K562 (cell line): ENCODE measurements around the gene DNAH8. TPM values are rescaled to one million over a fixed set of nuclear protein-coding genes. Genes with fewer than 3 reads are reported as not detected.

Experiments used
- EHMT2 ChIP-seq: fragments of 450-650 bp; IDR thresholded peaks from 2 replicates; pipeline ENCODE4 v1.6.1; 2018; ENCODE audit warnings: antibody characterized with exemption
- HDAC1 ChIP-seq, 2 experiments: fragments of 450-650 bp; IDR thresholded peaks; 2 replicates each; pipeline ENCODE4 v1.6.1; 2016 to 2017; ENCODE audit warnings: inconsistent platforms in 1 of 2, mild to moderate bottlenecking in 1 of 2, moderate library complexity in 1 of 2
- ILK ChIP-seq: fragments of 450-650 bp; IDR thresholded peaks from 2 replicates; pipeline ENCODE4 v1.6.1; 2016; ENCODE audit warnings: missing genetic modification characterization, low read depth, mild to moderate bottlenecking, missing compliant biosample characterization, moderate library complexity, borderline replicate concordance
- JUN ChIP-seq, 2 experiments: sonication (generic) in 1 of 2; formaldehyde crosslinking in 1 of 2; IDR thresholded peaks; 2 replicates each; pipeline versions ENCODE4 v1.6.1 to v1.8.0; 2012 to 2022; ENCODE audit warnings: borderline replicate concordance in 2 of 2, mild to moderate bottlenecking in 2 of 2, improper control_type of control experiment in 1 of 2, low read depth in 1 of 2, low read length in 1 of 2, missing genetic modification reagents in 1 of 2
- KLF16 ChIP-seq: IDR thresholded peaks from 2 replicates; pipeline ENCODE4 v1.6.1; 2016; ENCODE audit warnings: antibody characterized with exemption
- MECOM ChIP-seq: fragments of 250-450 bp; sonication (Bioruptor Pico); IDR thresholded peaks from 2 replicates; pipeline ENCODE4 v1.8.0; 2022; ENCODE audit warnings: inconsistent platforms
- NELFE ChIP-seq: IDR thresholded peaks from 2 replicates; pipeline ENCODE4 v1.6.1; 2011; ENCODE audit warnings: mild to moderate bottlenecking; ENCODE audit not compliant: insufficient read depth, insufficient read length
- NEUROD1 ChIP-seq: fragments of 150-350 bp; IDR thresholded peaks from 2 replicates; pipeline ENCODE4 v1.6.1; 2014; ENCODE audit warnings: borderline replicate concordance, low read length, low read depth; ENCODE audit not compliant: partially characterized antibody
- NRF1 ChIP-seq, 2 experiments: fragments of 450-650 bp; IDR thresholded peaks in 1 of 2; conservative IDR thresholded peaks in 1 of 2; 2 replicates each; pipeline ENCODE4 v1.6.1; 2014; ENCODE audit warnings: mild to moderate bottlenecking in 2 of 2
- RBM14 ChIP-seq: fragments of 200-400 bp; formaldehyde crosslinking; IDR thresholded peaks from 2 replicates; pipeline ENCODE4 v1.6.1; 2018; ENCODE audit warnings: low read depth, mild to moderate bottlenecking, low read length, moderate library complexity, borderline replicate concordance; ENCODE audit not compliant: insufficient read depth
- ZFP36 ChIP-seq: fragments of 150-350 bp; IDR thresholded peaks from 2 replicates; pipeline ENCODE4 v1.6.1; 2018; ENCODE audit warnings: low read length, low read depth; ENCODE audit not compliant: partially characterized antibody
- ZNF212 ChIP-seq: fragments of 450-650 bp; formaldehyde crosslinking; IDR thresholded peaks from 2 replicates; pipeline ENCODE4 v1.4.0; 2020; ENCODE audit warnings: mild to moderate bottlenecking
- ZNF551 ChIP-seq: fragments of 250-450 bp; sonication (Bioruptor Pico); IDR thresholded peaks from 2 replicates; pipeline ENCODE4 v1.5.0; 2021; ENCODE audit warnings: mild to moderate bottlenecking, moderate library complexity
- ZSCAN29 ChIP-seq: fragments of 450-650 bp; IDR thresholded peaks from 2 replicates; pipeline ENCODE4 v1.6.1; 2017
- polyA plus RNA-seq, 8 experiments: library from polyadenylated mRNA; depleted of rRNA in 4 of 8; stranded (reverse) in 5 of 8; unstranded in 3 of 8; fragments of >200 nt; fragmentation: Nextera tagmentation in 2 of 8; fragmentation: Illumina TruSeq in 1 of 8; extraction: Ambion mirVana in 2 of 8; extraction: Trizol in 1 of 8; gene quantifications; 2 replicates each; pipeline versions ENCODE4 v1.2.1 to v1.2.3, GENCODE V29; 2011 to 2014; ENCODE audit warnings: inconsistent platforms in 1 of 8, missing spikeins in 1 of 8
- total RNA-seq, 7 experiments: library from RNA; depleted of rRNA in 6 of 7; stranded (reverse); fragments of >200 nt in 6 of 7; fragmentation: Illumina TruSeq in 2 of 7; extraction: Trizol in 2 of 7; gene quantifications; 2 replicates each; pipeline versions ENCODE4 v1.2.1 to v1.2.3, GENCODE V29; 2011 to 2021; ENCODE audit warnings: low replicate concordance in 1 of 7
- TF ChIP-seq, protein P1 (sequence below): fragments of 250-450 bp; sonication (Bioruptor Pico); IDR thresholded peaks from 2 replicates; pipeline ENCODE4 v1.9.0; 2021; ENCODE audit warnings: mild to moderate bottlenecking, inconsistent platforms
- TF ChIP-seq, protein P2 (sequence below): fragments of 250-450 bp; sonication (Bioruptor Pico); IDR thresholded peaks from 2 replicates; pipeline ENCODE4 v1.4.0; 2020; ENCODE audit warnings: mild to moderate bottlenecking, moderate library complexity
- TF ChIP-seq, protein P3 (sequence below): IDR thresholded peaks from 2 replicates; pipeline ENCODE4 v1.6.1; 2011; ENCODE audit not compliant: insufficient read length; ENCODE audit errors: extremely low read depth
- TF ChIP-seq, protein P4 (sequence below): fragments of 250-450 bp; sonication (Bioruptor Pico); IDR thresholded peaks from 2 replicates; pipeline ENCODE4 v1.4.0; 2020; ENCODE audit warnings: mild to moderate bottlenecking, moderate library complexity

The DNAH8 gene
- total and polyA plus RNA-seq, 9 of the 15 experiments (the other 6 are each of a cell fraction or from before 2014, with no cell fraction given), result 1.2 to 4.2 (median 2.9) TPM

DNA sequence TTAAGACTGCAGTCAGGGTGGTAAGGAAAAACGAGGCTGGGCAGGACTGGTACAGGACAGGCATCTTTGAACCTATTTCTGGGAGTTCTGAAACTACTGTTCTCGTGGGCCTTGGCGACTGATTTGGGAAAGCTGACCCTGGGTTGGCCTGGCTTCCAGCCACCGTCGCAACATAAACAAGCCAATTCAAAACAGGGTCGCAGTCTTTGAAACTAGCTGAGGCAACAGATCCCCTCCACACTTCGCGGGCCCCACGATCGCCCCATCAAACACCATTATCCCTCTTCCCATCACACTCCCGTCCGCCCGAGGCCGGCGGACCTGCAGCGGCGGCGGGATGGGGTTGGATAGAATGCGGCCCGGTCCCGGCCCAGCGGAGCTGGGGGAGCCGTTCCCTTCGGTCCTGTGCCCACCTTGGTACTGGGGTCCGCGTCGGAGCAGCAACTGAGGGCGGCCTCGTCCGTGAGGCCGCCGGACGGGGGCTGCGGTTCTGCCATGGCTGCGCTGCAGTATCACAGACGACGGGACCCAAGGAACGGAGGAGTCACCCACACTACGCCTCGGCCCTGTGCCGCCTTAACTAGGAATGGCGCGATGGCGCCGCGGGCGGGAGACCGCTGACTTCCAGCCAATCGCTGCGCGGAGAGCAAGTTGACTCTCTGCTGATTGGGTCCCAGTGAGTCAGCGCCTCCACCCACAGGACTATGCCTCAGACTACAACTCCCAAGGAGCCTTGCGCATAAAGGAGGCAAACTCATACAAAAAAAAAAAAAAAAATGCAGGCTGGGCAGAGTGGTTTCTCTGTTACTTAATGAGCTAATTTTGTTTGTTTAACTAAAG is 12.3 kb upstream of the DNAH8 start, which contains the start of gene GLO1 (continued):
- TF ChIP-seq, protein P1, sequence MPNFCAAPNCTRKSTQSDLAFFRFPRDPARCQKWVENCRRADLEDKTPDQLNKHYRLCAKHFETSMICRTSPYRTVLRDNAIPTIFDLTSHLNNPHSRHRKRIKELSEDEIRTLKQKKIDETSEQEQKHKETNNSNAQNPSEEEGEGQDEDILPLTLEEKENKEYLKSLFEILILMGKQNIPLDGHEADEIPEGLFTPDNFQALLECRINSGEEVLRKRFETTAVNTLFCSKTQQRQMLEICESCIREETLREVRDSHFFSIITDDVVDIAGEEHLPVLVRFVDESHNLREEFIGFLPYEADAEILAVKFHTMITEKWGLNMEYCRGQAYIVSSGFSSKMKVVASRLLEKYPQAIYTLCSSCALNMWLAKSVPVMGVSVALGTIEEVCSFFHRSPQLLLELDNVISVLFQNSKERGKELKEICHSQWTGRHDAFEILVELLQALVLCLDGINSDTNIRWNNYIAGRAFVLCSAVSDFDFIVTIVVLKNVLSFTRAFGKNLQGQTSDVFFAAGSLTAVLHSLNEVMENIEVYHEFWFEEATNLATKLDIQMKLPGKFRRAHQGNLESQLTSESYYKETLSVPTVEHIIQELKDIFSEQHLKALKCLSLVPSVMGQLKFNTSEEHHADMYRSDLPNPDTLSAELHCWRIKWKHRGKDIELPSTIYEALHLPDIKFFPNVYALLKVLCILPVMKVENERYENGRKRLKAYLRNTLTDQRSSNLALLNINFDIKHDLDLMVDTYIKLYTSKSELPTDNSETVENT (CRISPR knock-in tag), result peak; percentile 96
- TF ChIP-seq JUN (IDR thresholded peaks at IDR 0.05; ENCODE audit: borderline replicate concordance, low read depth, low read length) (peak; percentile 78), JUN (CRISPR knock-in tag; IDR thresholded peaks at IDR 0.05; ENCODE audit: borderline replicate concordance) (peak; percentile 46; the same call in 1 of the 2 replicates), NEUROD1 (peak; percentile 95), ZNF212 (CRISPR knock-in tag) (0 out of 2 replicates have a peak, but pooled peaks have one; percentile 18), EHMT2 (no peak), ZSCAN29 (no peak), ILK (tag) (no peak), NRF1 (conservative IDR thresholded peaks at IDR 0.05 in 1 of 2, IDR thresholded peaks at IDR 0.05 in 1 of 2) (peak; percentile 88 to 90), ZNF551 (no peak), MECOM (CRISPR knock-in tag) (no peak), HDAC1 (IDR thresholded peaks at IDR 0.05) (peak in 1 of 2 experiments; percentile 58; a peak in 2 of 4 replicates), RBM14 (peak; percentile 90; the same call in 1 of the 2 replicates), ZFP36 (no peak), KLF16 (peak; percentile 14; the same call in 1 of the 2 replicates), NELFE (no peak)
- TF ChIP-seq, protein P2, sequence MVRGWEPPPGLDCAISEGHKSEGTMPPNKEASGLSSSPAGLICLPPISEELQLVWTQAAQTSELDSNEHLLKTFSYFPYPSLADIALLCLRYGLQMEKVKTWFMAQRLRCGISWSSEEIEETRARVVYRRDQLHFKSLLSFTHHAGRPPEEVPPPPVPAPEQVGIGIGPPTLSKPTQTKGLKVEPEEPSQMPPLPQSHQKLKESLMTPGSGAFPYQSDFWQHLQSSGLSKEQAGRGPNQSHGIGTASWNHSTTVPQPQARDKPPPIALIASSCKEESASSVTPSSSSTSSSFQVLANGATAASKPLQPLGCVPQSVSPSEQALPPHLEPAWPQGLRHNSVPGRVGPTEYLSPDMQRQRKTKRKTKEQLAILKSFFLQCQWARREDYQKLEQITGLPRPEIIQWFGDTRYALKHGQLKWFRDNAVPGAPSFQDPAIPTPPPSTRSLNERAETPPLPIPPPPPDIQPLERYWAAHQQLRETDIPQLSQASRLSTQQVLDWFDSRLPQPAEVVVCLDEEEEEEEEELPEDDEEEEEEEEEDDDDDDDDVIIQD (CRISPR knock-in tag), result peak; percentile 83; the same call in 1 of the 2 replicates
- TF ChIP-seq, protein P3, sequence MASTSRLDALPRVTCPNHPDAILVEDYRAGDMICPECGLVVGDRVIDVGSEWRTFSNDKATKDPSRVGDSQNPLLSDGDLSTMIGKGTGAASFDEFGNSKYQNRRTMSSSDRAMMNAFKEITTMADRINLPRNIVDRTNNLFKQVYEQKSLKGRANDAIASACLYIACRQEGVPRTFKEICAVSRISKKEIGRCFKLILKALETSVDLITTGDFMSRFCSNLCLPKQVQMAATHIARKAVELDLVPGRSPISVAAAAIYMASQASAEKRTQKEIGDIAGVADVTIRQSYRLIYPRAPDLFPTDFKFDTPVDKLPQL, result peak; percentile 63
- TF ChIP-seq, protein P4, sequence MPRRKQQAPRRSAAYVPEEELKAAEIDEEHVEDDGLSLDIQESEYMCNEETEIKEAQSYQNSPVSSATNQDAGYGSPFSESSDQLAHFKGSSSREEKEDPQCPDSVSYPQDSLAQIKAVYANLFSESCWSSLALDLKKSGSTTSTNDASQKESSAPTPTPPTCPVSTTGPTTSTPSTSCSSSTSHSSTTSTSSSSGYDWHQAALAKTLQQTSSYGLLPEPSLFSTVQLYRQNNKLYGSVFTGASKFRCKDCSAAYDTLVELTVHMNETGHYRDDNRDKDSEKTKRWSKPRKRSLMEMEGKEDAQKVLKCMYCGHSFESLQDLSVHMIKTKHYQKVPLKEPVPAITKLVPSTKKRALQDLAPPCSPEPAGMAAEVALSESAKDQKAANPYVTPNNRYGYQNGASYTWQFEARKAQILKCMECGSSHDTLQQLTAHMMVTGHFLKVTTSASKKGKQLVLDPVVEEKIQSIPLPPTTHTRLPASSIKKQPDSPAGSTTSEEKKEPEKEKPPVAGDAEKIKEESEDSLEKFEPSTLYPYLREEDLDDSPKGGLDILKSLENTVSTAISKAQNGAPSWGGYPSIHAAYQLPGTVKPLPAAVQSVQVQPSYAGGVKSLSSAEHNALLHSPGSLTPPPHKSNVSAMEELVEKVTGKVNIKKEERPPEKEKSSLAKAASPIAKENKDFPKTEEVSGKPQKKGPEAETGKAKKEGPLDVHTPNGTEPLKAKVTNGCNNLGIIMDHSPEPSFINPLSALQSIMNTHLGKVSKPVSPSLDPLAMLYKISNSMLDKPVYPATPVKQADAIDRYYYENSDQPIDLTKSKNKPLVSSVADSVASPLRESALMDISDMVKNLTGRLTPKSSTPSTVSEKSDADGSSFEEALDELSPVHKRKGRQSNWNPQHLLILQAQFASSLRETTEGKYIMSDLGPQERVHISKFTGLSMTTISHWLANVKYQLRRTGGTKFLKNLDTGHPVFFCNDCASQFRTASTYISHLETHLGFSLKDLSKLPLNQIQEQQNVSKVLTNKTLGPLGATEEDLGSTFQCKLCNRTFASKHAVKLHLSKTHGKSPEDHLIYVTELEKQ (CRISPR knock-in tag), result no peak
